Smooth muscle cell (in vitro differentiated cells): ENCODE data around the gene PLB1. TPM values are rescaled to one million over a fixed set of nuclear protein-coding genes. Genes with fewer than 3 reads are reported as not detected.

Experiments
- DNase-seq: peaks from one replicate; lab custom pipeline; 2025; ENCODE audit not compliant: unreplicated experiment; lab: John Stamatoyannopoulos, UW
- H2AFZ ChIP-seq: fragments of 200-600 bp; sonication (generic); 2 replicates; pipeline ENCODE4 v1.6.0; 2016; ENCODE audit warnings: antibody characterized with exemption, low read depth, mild to moderate bottlenecking
- H3F3A ChIP-seq: fragments of 200-600 bp; sonication (generic); 2 replicates; pipeline ENCODE4 v1.6.0; 2017; ENCODE audit warnings: antibody characterized with exemption, low read depth
- H3K27ac ChIP-seq: fragments of 200-600 bp; sonication (generic); 2 replicates; pipeline ENCODE4 v1.5.1; 2016; ENCODE audit warnings: low read depth, mild to moderate bottlenecking
- H3K27me3 ChIP-seq: fragments of 200-600 bp; sonication (generic); 2 replicates; pipeline ENCODE4 v1.6.1; 2016; ENCODE audit warnings: low read depth, mild to moderate bottlenecking
- H3K36me3 ChIP-seq: fragments of 200-600 bp; sonication (generic); 2 replicates; pipeline ENCODE4 v1.5.1; 2016; ENCODE audit warnings: low read depth
- H3K4me1 ChIP-seq: fragments of 200-600 bp; sonication (generic); 2 replicates; pipeline ENCODE4 v1.5.1; 2016; ENCODE audit warnings: low read depth
- H3K4me2 ChIP-seq: fragments of 200-600 bp; sonication (generic); 2 replicates; pipeline ENCODE4 v1.6.0; 2016; ENCODE audit warnings: mild to moderate bottlenecking
- H3K4me3 ChIP-seq: fragments of 200-600 bp; sonication (generic); 2 replicates; pipeline ENCODE4 v1.5.1; 2016; ENCODE audit warnings: mild to moderate bottlenecking
- H3K79me2 ChIP-seq: fragments of 200-600 bp; sonication (generic); 2 replicates; pipeline ENCODE4 v1.6.0; 2016; ENCODE audit warnings: low read depth, mild to moderate bottlenecking
- H3K9ac ChIP-seq: fragments of 200-600 bp; sonication (generic); 2 replicates; pipeline ENCODE4 v1.6.0; 2016; ENCODE audit warnings: low read depth
- H3K9me3 ChIP-seq: fragments of 200-600 bp; sonication (generic); replicated peaks from 2 replicates; pipeline ENCODE4 v1.5.1; 2016; ENCODE audit warnings: low read depth
- H4K20me1 ChIP-seq: fragments of 200-600 bp; sonication (generic); 2 replicates; pipeline ENCODE4 v1.6.0; 2016; ENCODE audit warnings: low read depth
- CTCF ChIP-seq: fragments of 200-600 bp; sonication (generic); IDR thresholded peaks from 2 replicates; pipeline ENCODE4 v1.5.1; 2017; ENCODE audit warnings: borderline replicate concordance, mild to moderate bottlenecking, antibody characterized with exemption; ENCODE audit not compliant: insufficient read depth, poor library complexity, severe bottlenecking
- WGBS: methylation state at CpG from one replicate; pipeline ENCODE4 v1.1.7; 2016; ENCODE audit warnings: low lambda C conversion rate; 5-methylcytosine and 5-hydroxymethylcytosine counted together
- polyA plus RNA-seq: library from polyadenylated mRNA; unstranded; fragments of >200 nt; fragmentation: Nextera tagmentation; extraction: Ambion mirVana; gene quantifications from 2 replicates; pipeline ENCODE4 v1.2.1, GENCODE V29; 2016
- total RNA-seq: library from RNA; depleted of rRNA; stranded (reverse); fragments of >200 nt; gene quantifications from 2 replicates; pipeline ENCODE4 v1.2.3, GENCODE V29; 2014

The PLB1 gene
- total and polyA plus RNA-seq, 2 experiments from 2014 or later = 0.75 to 8.7 TPM

GRCh38 chr2:28558918-28559317 is 63.1 kb downstream of the PLB1 start:
- Histone ChIP-seq H3K27ac (no peak overlapping the region), H3K79me2 (no peaks in the 10 kb centered on the region), H3K9me3 (no peaks in the 10 kb centered on the region), H3K4me2 (no peak overlapping the region), H3K9ac (no peak overlapping the region), H4K20me1 (no peaks in the 10 kb centered on the region), H3K4me3 (no peak overlapping the region), H3K36me3 (no peaks in the 10 kb centered on the region), H2AFZ (no peak overlapping the region), H3K4me1 (no peaks in the 10 kb centered on the region), H3K27me3 (no peaks in the 10 kb centered on the region), H3F3A (no peaks in the 10 kb centered on the region)
- DNase-seq = no peak
- WGBS = 88% methylated on average over 4 of the region's 4 CpGs
- TF ChIP-seq CTCF = no peak

- no peak overlapping the region for H3K9ac ChIP-seq
- H2AFZ ChIP-seq = no peak overlapping the region
- WGBS = 95% methylated on average over 1 of the region's 1 CpG
- no peak overlapping the region for H3K4me2 ChIP-seq
- H3K9me3 ChIP-seq = no peaks in the 10 kb centered on the region
- peaks cover 5% of the 10 kb centered on the region for H3K4me1 ChIP-seq
- no peaks in the 10 kb centered on the region for H3K27me3 ChIP-seq
- no peak for DNase-seq
- no peaks in the 10 kb centered on the region for H3K79me2 ChIP-seq
- H4K20me1 ChIP-seq = no peaks in the 10 kb centered on the region
- H3F3A ChIP-seq = no peaks in the 10 kb centered on the region
- no peaks in the 10 kb centered on the region for H3K36me3 ChIP-seq
- no peak for TF ChIP-seq CTCF
- H3K4me3 ChIP-seq = no peak overlapping the region
- no peak overlapping the region for H3K27ac ChIP-seq
Observed at GRCh38 chr2:28563869-28564268, 68.0 kb downstream of the PLB1 start.

GRCh38 chr2:28564346-28564745 is 68.5 kb downstream of the PLB1 start:
- TF ChIP-seq CTCF = no peak
- Histone ChIP-seq H3K27ac (no peak overlapping the region), H3K36me3 (no peaks in the 10 kb centered on the region), H3K79me2 (no peaks in the 10 kb centered on the region), H3K4me1 (peaks cover 5% of the 10 kb centered on the region), H3F3A (no peaks in the 10 kb centered on the region), H3K9ac (no peak overlapping the region), H3K9me3 (no peaks in the 10 kb centered on the region), H2AFZ (no peak overlapping the region), H3K27me3 (no peaks in the 10 kb centered on the region), H3K4me2 (no peak overlapping the region), H4K20me1 (no peaks in the 10 kb centered on the region), H3K4me3 (no peak overlapping the region)
- 90% methylated on average over 4 of the region's 4 CpGs for WGBS
- no peak for DNase-seq

- H3K27ac ChIP-seq = no peak overlapping the region
- H3K27me3 ChIP-seq = no peaks in the 10 kb centered on the region
- DNase-seq = no peak
- no peak overlapping the region for H3K4me2 ChIP-seq
- no peaks in the 10 kb centered on the region for H4K20me1 ChIP-seq
- no peaks in the 10 kb centered on the region for H3K9me3 ChIP-seq
- peaks cover 5% of the 10 kb centered on the region for H3K4me1 ChIP-seq
- no peaks in the 10 kb centered on the region for H3F3A ChIP-seq
- no peak overlapping the region for H2AFZ ChIP-seq
- H3K4me3 ChIP-seq = no peak overlapping the region
- WGBS = 94% methylated on average over 4 of the region's 4 CpGs
- H3K9ac ChIP-seq = no peak overlapping the region
- no peaks in the 10 kb centered on the region for H3K36me3 ChIP-seq
- H3K79me2 ChIP-seq = no peaks in the 10 kb centered on the region
- no peak for TF ChIP-seq CTCF
Observed at GRCh38 chr2:28565033-28565432, 69.2 kb downstream of the PLB1 start.
